GM19043 (cell line): ENCODE results near the gene GRHL3.

Experiments used
- ATAC-seq: cut with Tn5 transposase; IDR thresholded peaks from one replicate; pipeline ENCODE4 v1.9.1; 2021; ENCODE audit warnings: low read depth; ENCODE audit not compliant: unreplicated experiment

The GRHL3 gene

DNA sequence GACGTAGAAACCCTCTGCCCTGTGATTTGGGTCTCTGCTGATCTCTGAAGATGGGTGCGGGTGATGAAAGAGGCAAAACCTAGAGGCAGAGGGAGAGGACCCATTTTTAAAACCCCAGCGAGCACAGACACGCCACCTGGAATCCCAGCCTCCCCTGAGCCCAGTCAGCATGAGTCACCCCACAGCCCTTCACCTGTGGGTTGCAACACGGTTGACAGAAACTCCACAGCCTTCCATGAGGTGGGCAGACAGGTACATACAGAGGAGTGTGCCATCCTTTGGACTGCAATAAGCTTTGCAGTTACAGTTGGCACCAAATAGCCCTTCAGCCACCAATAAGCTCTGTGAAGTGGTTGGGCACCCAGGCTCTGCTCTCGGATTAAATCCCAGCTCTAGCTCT lies 2.1 kb upstream of the GRHL3 start:
- ATAC-seq, result no peak

DNA sequence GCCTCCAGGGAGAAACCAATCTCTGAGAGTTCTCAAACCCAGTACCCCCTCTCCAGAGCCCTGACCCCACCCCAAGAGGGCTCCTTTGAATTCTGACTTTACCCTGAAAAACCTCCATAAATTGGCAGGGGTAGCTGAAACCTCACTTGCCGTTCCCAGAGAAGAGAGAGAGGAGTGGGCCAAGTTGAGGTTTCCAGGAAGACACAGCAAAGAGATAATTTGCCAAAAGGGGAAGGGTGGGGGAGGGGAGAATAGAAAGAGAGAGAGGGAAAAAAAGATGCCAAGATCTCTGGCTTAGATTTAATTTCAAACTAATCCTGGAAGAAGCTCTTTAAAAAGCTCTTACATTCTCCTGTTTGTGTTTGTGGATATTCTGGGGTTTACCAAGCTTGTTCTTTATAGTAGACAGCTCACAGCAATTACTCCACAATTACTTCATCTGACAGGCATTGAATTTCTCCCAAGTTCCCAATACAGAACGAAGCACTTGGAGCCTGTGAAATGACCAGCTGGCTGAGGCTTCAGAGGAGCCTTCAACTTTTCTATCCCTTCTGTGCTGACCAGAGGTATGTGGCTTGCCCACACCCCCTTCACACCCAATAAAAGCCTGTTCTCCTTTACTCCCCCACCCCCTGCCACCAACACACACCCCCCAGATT lies 1.1 kb upstream of the GRHL3 start:
- ATAC-seq, result no peak

DNA sequence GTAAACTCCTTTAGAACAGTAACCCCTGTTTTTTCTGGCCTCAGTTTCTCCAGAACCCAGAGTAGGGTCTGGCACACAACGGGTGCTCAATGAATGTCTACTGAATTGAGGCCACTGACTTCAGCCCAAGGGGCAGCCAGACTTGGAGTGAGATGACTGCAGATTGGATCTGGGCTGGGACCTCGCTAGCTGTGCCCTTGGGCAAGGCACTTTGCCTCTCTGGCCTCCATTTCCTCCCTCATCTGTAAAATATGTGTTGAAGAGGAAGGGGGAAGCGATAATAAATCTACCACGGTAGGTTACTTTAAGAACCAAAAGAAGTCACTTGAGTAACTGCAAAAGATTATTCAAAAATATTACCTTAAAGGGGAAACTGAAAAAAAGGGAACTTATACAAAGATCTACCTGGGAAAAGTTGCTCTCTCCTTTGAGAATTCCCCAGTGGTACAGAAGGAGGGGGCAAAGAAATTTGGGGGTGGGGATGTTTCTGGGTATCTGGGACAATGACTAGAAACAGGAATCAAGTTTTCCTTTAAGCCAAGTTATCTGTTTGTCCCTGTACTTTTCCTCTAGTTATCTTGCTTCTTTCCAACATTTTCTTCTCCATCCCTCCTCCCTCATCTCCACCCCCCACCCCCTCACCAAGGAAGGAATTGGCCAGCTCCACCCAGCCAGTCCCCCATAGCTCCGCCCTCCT lies 394 bp upstream of the GRHL3 start:
- ATAC-seq, result no peak

DNA sequence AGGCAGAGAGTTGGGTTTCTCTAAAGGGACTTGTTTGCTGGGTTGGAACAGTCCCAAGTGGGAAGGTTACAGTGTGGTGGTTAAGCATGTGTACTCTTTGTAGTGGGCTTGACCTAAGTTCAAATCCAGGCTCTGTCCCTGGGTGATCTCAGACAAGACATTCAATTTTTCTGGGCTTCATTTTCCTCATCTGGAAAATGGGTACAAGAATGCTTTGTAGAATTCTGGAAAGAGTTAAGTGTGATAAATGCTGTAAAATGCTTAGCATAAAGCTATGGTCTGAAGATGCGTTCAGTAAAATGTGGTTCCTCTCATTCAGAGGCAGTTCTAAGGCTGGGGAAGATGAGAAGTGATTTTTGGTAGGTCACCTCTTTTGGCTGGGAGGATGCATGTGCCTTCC lies 805 bp downstream of the GRHL3 start:
- no peak for ATAC-seq

DNA sequence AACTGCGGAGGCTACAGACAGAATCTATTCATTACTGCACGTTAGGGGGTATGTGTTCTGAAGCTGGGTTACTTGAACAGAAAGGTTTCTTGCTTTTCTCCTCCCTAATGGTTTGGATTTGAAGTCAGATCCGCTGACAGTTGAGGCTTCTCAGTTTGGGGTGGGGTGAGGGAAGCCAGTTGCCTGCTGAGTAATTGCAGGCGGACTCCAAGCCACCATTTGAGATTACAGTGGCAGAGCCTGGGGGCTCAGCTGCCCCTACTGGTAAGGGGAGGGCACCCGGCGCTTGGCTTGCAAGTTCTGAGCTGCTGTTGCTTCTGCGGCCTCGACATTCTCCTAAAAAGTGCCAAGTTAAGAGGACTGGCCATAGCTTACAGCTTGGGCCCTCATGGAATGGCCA lies 2.0 kb downstream of the GRHL3 start:
- ATAC-seq, result no peak

DNA sequence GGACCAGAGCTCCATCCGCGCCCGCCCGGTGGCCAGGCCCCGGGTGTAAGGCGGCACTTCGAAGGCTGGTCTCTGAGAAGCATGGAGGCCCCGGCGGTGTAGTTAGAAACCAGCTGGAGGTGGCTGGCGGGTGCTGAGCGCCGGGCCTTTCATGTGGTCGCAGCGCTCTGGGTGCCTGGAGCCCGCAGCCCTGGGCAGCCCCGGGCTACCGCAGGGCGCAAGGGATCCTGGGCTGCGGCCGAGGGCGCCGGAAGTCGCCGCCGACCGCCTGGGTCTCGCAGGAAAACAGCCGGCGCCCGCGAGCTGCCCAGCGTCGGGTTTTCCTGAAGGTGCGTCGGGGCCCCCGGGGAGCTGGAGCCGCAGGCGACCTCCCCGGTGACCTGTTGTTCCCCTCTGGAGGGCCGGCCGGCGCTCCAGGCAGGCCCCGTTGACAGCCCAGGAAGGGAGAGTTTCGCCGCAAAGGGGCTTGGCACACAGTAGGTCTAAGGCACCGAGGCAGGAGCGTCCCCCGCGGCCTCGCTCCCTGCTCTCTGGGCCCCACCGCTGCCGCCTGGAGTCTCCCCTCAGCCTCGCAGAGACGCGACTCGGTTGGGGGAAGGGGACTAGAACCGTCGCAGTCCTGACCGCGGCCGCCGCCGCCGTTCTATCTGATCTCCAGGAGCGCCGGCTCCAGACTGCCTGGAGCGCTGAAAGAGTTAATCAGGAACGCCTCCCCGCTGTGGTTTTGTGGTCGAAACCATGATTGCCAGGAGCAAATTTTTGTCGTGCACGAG lies 2.7 kb downstream of the GRHL3 start:
- ATAC-seq, result no peak

DNA sequence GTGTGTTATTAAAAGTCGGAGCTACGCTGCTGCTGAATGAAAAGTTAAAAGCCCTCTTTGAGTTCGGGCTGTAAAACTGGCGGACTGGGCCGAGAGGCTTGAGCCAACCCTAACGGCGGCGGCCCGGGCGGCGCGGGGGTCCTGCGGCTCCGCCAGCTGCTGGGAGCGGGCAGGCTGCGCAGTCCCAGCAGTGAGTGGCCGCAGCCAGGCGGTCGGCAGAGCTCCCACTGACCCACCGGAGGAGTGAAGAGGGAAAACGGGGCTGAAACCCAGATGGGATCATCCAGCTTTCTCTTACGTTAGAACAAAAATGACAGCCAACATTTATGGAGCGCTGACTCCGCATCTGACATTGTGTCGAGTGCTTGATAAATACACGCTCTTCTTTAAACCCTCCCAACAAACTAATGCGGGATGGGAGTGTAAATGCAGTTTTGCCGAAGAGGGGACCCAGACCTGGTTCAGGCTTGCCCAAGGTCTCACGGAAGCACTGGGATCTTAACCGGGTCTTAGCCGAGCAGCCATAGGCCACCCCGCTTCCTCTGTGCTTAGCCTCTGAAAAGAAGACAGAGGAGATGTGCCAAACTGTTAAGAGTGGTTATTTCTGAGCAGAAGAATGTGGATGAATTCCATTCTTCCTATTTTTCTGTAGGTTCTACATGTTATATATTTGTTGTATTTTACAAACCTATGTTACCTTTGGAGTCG lies 3.5 kb downstream of the GRHL3 start:
- no peak for ATAC-seq

DNA sequence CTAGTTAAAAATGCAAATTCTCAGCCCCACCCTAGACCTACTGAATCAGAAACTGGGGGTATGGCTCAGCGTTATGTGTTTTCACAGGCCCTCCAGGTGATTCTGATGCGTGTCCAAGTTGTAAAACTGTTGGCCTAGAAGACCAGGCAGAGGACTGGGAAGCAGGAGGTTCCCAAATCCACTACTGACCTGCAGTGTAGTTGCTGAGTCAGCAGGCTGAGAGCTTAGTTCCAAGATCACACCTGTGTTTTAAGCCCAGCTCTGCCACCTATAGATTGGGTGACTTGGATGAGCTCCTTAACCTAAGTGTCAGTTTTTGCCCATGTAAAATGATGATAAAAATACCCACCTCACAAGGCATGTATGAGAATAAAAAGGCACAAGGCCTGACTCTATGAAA lies 4.1 kb downstream of the GRHL3 start:
- no peak for ATAC-seq

DNA sequence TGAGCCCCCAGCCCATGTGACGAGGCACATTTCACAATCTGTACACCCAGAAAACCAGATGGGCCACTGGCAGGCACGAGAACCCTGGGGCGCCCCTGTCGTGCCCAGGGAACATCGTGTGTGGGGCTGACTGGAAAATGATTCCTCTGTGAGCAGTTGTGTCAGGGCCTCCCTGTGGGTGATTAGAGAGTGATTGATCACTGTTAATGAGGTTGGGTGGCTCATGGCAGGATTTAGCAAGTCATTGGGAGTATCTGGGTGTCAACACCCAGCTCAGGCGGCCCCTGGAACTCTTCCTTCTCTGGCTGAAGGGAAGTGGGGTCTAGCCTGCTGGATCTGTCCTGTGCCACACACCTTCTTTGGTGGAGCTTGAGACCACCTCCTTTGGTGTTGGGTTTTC lies 5.7 kb downstream of the GRHL3 start:
- ATAC-seq, result no peak

DNA sequence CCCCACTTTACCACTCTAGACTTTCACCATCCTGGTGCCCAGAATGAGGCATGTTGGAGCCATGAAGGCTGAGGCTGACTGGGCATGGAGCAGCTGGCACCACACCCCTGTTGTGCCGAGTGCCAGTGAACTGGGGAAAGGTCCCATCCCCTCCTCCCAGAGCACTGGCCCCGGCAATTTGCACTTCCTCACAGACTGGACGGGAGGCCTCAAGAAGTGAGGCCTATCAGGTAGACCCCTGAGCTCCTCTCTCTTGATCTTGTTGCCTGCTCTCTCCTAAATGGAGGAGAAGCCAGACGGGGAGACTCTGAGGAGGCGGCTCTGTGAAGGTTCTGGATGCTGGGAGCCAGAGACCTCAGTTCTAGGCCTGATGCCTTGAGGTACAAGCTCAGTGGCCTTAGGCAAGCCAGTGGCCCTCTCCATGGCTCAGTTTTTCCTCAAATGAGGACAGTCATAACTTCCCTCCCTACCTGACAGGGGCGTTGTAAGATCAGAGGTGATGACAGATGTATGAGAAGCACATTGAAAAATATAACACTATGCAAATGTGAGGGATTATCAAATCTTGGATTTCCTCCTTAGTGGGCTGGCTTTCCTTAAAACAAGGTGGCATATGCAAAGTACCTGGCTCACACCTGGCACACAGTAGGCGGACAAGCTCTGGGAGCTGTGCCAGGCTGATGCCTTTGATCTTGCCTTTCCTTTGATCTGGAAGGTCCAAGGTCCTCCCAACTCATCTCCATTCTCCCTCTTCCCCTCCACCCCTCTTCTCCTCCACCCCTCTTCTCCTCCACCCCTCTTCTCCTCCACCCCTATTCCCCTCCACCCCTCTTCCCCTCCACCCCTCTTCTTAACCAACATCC lies 6.7 kb downstream of the GRHL3 start:
- ATAC-seq, result no peak

DNA sequence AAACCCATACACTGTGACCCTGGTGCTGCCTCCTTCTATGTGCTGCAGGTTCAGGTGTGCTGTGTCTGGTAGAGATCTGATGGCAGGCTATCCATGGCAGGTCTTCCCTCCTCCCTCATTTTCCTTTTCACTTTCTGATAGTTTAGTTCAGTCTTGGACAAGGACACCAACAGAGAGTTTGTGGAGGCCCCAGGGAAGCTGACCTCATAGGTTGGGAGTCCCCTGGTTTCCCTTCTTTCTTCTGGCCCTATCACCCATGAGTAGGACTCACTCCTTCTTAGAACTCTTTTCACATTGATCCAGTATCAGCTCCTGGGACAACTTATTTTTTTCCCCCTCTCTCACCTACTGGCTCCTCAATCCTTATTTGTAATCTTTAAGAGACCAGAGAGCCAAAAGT lies 8.3 kb downstream of the GRHL3 start:
- no peak for ATAC-seq

DNA sequence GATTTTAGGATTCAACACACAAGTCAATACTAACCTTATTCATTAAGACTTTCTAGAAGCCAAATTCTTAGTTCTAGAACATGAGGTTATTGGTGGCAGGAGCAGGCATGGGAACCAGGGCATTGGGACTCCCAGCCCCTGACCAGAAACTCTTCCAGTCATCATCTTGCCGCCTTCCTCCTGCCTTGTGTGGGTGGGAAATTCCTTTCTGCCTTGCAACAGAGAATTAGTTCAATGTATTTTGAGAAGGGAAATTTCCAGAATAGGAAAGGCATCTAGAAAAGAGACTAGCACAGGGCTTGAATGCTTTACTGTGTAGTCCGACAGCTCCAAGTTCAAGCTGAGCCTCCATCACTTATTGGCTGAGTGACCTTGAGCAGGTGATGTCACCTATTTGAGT lies 8.7 kb downstream of the GRHL3 start:
- no peak for ATAC-seq

DNA sequence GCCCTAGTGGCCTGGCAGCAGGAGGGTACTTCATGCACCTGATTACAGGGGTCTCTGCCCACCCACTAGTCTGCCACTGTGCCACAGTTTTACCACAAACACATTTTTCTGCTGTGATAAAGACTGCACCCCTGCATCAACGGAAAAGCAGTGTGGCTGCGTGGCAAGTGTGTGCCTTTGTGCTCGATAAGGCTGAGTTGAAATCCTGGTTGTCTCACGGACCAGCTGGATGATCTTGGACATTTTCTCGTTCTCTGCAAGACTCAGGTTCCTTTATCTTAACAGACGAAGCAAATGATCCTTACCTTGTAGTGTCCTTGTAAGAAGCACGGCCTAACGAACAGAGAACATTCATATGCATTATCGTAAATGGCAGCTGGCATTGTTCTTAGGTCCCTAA lies 10.2 kb downstream of the GRHL3 start:
- ATAC-seq, result no peak

DNA sequence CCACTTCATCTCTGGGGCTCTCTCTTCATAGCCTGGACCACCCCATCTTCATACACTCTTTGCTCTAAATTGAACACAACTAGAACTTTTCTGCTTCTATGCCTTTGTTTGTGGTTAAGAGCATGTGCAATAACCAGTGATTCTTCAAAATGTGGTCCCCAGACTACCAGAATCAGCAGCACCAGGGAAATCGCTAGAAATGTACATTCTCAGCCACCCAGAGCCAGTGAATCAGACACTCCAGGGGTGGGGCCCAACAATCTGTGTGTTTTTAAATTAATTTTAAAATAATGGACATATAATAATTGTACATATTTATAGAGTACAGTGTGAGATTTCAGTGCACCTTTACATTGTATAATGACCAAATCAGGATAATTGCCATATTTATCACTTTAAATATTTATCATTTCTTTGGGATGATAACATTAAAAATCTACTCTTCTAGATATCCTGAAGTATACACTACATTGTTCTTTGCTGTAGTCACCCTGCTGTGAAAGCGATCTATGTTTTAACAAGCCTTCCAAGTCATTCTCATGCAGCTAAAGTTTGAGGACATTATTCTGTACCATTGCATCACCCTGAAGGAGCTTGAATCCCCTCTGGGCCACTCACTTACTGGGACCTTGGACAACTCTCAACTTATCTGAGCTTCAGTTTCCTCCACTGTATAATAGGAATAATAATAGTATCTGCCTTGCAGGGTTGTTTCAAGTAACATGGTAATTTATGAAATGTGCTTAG lies 10.8 kb downstream of the GRHL3 start:
- ATAC-seq, result no peak

DNA sequence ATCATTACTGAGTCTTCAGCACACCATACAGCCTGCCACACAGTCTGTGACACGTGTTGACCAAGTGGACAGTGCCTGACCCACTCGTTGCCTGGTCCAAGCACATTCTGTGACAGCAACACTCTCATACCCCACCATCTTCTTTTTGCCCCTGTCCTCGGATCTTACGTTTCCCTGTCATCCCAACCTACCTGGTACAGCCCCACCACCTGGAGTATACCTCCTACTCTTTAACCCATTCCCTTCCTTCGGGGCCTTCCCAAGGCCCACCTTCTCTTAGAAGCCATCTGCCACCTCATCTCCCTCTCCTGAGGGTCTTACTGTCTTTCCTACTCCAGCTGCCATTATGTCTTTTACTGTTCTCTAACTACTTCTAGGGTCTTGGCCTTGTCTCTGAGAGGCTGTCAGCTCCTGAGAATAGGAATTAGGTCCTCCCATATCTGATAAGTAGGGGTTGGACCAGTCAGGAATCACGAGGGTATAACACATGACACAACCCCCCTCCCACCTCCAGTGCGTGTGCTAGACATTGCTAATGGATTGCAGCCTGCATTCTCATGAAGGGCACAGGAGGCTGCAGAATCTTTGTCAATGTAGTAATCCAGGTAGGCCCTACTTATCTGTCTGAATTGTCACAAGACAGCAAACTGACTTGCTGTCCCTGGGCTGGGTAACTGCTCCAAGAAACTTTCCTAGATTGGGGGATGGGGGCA lies 13.0 kb downstream of the GRHL3 start:
- no peak for ATAC-seq

DNA sequence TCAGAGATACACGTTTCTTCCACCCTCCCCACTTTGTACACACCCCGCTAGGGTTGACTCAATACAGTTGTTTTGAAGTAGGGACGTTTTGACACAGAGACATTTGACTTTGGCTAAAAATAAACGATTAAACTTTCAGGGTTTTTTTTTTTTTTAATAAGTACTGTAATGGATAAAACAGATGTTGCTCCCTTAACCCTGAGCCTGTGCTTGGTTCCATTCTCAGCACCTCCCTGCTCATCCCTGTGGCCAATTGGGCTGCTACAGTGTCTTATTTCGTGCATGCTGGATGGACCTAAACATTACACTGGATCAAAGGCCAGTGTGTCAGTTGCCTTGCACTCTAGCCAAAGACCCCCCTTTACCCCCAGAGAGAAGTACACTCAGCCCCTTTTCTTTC lies 16.9 kb downstream of the GRHL3 start:
- ATAC-seq, result no peak

DNA sequence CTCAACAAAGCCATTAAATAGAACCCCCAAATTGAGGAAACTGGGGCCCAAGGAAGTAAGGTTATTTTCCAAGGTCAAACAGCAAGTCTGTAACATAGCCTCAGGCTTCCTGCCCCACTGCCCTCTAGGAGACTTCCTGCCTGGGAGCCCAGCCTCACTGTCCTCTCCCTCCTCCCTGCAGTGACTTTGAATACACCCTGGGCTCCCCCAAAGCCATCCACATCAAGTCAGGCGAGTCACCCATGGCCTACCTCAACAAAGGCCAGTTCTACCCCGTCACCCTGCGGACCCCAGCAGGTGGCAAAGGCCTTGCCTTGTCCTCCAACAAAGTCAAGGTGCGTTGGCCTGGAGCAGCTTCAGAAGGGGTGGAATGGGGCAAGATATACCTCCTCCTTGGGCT lies 18.3 kb downstream of the GRHL3 start:
- ATAC-seq, result no peak

DNA sequence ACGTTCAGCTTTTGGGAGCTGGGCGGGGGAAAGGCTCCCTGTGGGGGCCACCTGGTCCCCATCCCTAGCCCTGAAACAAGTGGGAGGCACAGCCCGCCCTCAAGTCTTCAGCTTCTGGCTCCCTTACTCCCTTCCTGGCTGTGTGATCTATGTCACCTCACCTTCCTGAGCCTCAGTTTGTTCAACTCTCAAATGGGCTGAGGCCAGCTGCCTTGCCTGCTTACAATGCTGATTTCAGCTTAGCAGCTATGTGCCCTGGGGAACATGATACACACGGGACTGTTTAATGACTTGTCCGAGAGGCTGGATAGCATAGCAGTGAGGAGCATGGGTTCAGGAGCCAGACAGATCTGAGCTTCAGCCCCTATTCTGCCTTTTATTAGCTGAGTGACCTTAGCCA lies 19.3 kb downstream of the GRHL3 start:
- no peak for ATAC-seq

DNA sequence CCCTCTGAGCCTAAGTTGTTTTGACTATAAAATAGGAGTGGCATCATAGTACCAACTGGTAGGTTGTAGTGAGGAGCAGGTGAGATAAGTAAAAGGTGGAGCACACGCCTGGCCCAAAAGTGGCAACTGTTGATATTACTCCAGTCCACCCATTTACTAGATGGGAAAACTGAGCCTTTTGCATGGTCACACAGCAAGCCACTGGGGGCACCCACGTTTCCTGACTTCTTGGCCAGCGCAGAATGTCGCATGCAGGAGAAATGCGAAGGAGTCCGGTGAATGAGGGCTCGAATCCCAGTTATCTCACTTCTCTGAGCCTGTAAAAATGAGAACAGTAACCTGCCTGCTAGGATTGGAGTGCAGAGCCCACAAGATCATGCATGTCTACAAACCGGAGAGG lies 20.8 kb downstream of the GRHL3 start:
- ATAC-seq, result no peak
